ENCODE data around the gene POU5F1.

POU5F1 gene

DNA sequence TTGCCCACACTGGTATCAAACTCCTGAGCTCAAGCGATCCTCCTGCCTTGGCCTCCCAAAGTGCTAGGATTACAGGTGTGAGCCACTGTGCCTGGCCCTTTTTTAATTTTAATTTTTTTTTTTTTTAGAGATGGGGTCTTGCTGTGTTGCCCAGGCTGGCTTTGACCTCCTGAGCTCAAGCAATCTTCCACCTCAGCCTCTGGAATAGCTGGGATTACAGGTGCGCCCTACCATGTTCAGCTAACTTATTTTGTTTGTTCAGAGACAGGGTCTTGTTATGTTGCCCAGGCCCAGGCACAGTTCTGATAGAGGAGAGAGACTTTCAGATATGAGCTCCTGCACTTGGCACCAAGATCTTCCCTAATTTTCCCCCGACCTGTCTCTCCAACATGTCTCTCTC lies 39.7 kb downstream of the POU5F1 start:
- no peak for DNase-seq (ENCODE audit: insufficient read length, low spot score)
- FAIRE-seq = no peak

DNA sequence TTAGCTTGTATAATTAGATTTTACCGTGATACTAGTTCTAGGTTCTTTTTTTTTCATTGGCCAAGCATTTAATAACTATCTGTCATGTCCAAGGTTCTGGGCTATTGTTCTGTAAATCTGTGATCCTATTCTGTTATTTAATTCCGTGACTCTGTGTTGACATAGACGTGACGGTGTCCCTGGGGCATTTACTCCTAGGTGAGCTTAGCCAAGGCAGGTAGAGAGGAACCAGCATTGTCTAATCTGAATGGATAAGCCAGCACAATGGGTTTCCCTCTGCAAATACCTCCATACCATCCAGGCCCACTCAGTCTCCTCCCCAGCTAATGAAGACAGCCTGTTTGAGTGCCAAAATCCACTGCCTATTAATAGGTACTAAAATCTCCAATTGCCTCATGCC lies 41.4 kb downstream of the POU5F1 start:
- FAIRE-seq (no peak), DNase-seq (ENCODE audit: insufficient read length, low spot score) (no peak)
- TF ChIP-seq POU2F2 (IDR thresholded peaks at IDR 0.05; ENCODE audit: low read depth, low read length) (no peak), POLR2A (IDR thresholded peaks at IDR 0.05; ENCODE audit: low read depth, low read length) (no peak), SPI1 (IDR thresholded peaks at IDR 0.05; ENCODE audit: low read depth, low read length) (no peak), PAX5 (IDR thresholded peaks at IDR 0.05; ENCODE audit: insufficient read depth, low read length, severe bottlenecking) (no peak), TAF1 (IDR thresholded peaks at IDR 0.05; ENCODE audit: low read depth, low read length) (no peak)

More for the DNA sequence above, 39.7 kb downstream of the POU5F1 start:
- TF ChIP-seq TAF1 (IDR thresholded peaks at IDR 0.05; ENCODE audit: low read depth, low read length) = no peak
- no peak for TF ChIP-seq POLR2A (IDR thresholded peaks at IDR 0.05; ENCODE audit: low read depth, low read length)

DNA sequence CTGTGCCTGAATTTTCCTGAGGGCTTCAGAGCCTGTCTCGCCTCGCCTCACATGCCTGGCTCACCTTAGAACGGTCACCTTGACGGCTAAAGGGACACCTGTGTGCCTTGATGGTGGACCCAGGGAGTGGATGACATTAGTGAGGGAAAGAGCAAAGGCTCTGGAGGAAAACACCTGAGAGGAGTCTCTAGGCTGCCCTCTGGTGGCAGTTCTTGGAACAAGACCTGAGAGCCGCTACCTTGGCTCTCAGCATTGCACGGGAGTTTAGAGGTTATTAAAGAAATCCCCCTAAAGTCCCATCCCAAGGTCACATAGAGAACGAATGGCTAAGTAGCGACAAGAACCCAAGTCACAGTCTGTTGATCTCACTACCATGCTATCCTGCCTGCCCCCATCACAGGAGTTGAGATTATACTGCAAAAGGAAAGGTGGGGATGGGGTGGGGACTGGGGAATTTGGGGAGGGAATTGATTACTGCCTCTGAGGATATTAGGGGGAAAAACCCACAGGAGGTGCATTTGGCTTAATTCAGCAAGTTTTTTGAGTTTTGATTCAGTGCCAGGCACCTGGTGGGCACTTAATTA lies 42.3 kb downstream of the POU5F1 start:
- peak; percentile 70 for DNase-seq (ENCODE audit: insufficient read length, low spot score)
- FAIRE-seq = peak; percentile 62
- TF ChIP-seq SPI1 (IDR thresholded peaks at IDR 0.05; ENCODE audit: low read depth, low read length) (no peak), POU2F2 (IDR thresholded peaks at IDR 0.05; ENCODE audit: low read depth, low read length) (no peak), TAF1 (IDR thresholded peaks at IDR 0.05; ENCODE audit: low read depth, low read length) (no peak), PAX5 (IDR thresholded peaks at IDR 0.05; ENCODE audit: insufficient read depth, low read length, severe bottlenecking) (no peak), POLR2A (IDR thresholded peaks at IDR 0.05; ENCODE audit: low read depth, low read length) (no peak), POLR2AphosphoS5 (IDR thresholded peaks at IDR 0.05; ENCODE audit: low read depth, low read length) (no peak)

DNA sequence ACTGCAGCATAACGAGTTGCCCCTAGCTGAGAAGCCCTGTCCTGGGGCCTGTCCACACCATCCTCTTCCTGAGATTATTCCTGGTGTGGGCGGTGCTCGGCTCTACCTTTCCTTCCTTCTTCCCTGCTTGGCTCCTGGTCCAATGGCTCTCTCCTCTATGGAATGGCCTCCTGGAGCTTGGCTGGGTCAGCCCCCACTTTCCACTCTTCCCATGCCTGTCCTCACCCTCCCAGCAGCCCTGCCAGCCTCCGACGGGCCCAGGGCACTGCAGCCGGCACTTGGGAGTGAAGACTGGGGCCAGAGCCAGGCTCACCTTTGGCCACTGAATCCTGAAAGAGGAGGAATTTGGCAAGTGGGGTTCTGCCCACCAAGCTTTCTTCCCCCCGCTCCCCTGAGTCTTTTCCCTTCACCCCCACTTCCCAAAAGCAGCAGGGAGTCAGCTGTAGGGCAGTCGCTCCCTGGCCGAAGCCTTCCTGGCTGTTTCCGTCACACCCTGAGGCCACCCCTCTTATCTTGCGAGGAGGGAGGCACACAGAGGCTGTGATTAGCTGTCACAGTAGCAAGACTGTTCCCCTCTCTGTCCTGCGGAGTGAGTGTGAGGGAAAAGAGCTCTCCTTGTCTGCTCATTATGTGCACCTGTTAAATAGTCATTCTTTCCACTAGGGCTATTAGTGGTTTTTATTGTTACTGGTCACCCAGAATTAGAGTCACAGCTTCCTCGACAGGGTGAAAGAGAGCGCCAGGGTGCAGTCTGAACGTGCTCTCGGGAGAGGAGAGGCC lies 43.9 kb downstream of the POU5F1 start:
- FAIRE-seq (no peak), DNase-seq (ENCODE audit: insufficient read length, low spot score) (no peak)
- TF ChIP-seq TAF1 (IDR thresholded peaks at IDR 0.05; ENCODE audit: low read depth, low read length) = no peak
- no peak for TF ChIP-seq SPI1 (IDR thresholded peaks at IDR 0.05; ENCODE audit: low read depth, low read length)
- no peak for TF ChIP-seq POLR2A (IDR thresholded peaks at IDR 0.05; ENCODE audit: low read depth, low read length)

DNA sequence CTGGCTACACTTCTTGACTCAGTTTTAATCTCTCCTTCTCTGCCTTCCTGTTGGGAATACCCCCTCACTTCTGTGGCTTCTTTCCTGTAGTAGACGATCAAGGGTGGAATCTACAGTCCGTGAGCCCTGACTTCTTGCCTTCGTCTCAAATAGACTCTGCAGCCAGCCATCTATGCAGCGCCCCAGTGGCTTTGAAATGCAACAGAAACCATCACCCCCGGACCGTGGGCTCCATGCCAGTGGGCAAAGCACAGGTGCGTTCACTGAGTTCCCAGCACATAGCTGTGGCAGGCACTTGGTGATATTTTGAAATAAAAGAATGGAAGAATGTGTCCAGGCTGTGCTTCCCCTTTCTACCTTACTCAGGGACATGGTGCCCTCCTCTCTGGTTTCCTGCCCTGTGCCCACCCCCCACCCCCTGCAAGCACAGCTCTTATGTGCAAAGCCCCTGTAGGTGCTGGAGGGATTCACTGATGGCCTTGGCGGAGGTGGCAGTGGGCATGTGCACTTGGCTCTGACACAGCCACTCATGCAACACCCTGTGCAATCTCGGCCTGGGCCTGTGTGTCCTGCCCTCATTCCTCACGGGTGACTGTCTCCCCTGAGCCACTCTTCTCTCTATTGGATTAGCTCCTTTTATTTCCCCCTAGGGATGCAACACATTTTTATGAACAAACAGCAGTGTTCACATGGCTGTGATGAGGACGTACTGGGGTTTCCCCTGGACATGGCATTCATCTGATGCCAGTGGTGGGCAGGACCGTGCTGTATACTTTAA lies 44.7 kb downstream of the POU5F1 start:
- TF ChIP-seq TAF1 (IDR thresholded peaks at IDR 0.05; ENCODE audit: low read depth, low read length) (no peak), PAX5 (IDR thresholded peaks at IDR 0.05; ENCODE audit: insufficient read depth, low read length, severe bottlenecking) (no peak), POU2F2 (IDR thresholded peaks at IDR 0.05; ENCODE audit: low read depth, low read length) (no peak), POLR2A (IDR thresholded peaks at IDR 0.05; ENCODE audit: low read depth, low read length) (no peak), POLR2AphosphoS5 (IDR thresholded peaks at IDR 0.05; ENCODE audit: low read depth, low read length) (no peak), SPI1 (IDR thresholded peaks at IDR 0.05; ENCODE audit: low read depth, low read length) (no peak)
- no peak for DNase-seq (ENCODE audit: insufficient read length, low spot score)
- FAIRE-seq = no peak

DNA sequence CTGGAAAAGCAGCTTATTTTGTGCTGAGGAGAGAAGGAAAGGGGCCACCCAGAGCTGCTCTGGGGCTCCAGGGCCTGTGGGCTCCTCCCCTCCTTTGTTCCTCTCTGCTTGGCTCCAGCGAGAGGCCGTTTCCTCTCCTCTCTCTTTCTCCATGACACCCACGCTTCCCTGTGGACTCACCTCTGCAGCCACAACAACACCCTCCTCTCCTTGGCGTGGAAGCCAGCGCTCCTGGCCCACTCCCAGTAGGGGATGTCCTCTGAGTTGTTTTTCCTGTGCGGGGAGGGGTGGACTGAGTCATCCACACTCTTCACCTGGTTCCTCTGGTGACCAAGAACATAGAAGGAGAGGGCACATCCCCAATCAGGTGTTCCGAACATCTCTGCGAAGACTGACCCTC lies 45.3 kb downstream of the POU5F1 start:
- TF ChIP-seq POLR2AphosphoS5 (IDR thresholded peaks at IDR 0.05; ENCODE audit: low read depth, low read length) (no peak), SPI1 (IDR thresholded peaks at IDR 0.05; ENCODE audit: low read depth, low read length) (no peak), TAF1 (IDR thresholded peaks at IDR 0.05; ENCODE audit: low read depth, low read length) (no peak), POLR2A (IDR thresholded peaks at IDR 0.05; ENCODE audit: low read depth, low read length) (no peak), PAX5 (IDR thresholded peaks at IDR 0.05; ENCODE audit: insufficient read depth, low read length, severe bottlenecking) (no peak), POU2F2 (IDR thresholded peaks at IDR 0.05; ENCODE audit: low read depth, low read length) (no peak)
- no peak for FAIRE-seq
- DNase-seq (ENCODE audit: insufficient read length, low spot score) = no peak

DNA sequence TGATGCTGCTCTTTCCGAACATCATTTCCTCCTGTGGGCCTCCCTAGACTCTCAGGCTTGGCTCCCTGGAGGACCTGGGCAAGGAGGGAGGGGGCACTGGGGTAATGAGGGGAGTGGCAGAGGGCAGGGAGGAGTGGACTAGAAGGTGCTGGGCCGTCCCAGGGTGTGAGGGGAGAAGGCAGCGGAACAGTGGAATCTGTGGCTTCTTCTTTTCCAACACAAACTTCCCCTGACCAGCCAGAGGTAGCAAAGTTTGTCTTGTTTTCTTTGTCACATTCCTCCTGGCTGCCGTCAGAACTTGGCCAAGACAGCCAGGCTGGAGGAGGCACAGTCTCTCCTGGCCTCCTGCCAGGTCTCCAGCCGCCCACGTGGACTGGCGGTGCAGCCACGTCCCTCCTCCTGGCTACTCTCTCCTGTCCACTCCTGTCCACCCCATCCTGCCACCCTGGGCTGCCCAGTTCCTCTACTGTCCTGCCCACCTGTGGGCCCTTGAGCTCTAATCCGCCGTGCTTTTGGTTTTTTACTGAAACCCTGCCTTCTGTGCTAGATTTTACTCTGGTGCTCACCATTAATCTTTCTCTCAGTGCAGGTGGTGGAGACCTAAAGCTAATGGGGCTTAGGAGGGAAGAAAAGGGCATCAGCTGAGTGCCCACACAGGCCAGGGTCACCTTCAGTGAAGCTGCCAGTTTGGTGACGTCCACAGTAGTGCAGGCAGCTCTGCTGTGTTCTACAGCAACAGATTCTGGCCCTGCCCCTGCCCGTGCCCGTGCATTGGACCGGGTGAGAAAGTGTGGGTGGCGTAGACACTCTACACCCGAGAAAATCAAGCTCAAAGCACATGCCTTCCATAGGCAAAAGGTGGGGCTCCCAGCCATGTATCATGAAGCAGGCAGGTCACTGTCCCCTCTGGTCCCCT lies 47.4 kb downstream of the POU5F1 start:
- FAIRE-seq = no peak
- no peak for TF ChIP-seq POLR2A (IDR thresholded peaks at IDR 0.05; ENCODE audit: low read depth, low read length)
- TF ChIP-seq PAX5 (IDR thresholded peaks at IDR 0.05; ENCODE audit: insufficient read depth, low read length, severe bottlenecking) = no peak
- TF ChIP-seq POU2F2 (IDR thresholded peaks at IDR 0.05; ENCODE audit: low read depth, low read length) = no peak
- no peak for TF ChIP-seq SPI1 (IDR thresholded peaks at IDR 0.05; ENCODE audit: low read depth, low read length)
- TF ChIP-seq POLR2AphosphoS5 (IDR thresholded peaks at IDR 0.05; ENCODE audit: low read depth, low read length) = no peak
- TF ChIP-seq TAF1 (IDR thresholded peaks at IDR 0.05; ENCODE audit: low read depth, low read length) = no peak
- no peak for DNase-seq (ENCODE audit: insufficient read length, low spot score)

DNA sequence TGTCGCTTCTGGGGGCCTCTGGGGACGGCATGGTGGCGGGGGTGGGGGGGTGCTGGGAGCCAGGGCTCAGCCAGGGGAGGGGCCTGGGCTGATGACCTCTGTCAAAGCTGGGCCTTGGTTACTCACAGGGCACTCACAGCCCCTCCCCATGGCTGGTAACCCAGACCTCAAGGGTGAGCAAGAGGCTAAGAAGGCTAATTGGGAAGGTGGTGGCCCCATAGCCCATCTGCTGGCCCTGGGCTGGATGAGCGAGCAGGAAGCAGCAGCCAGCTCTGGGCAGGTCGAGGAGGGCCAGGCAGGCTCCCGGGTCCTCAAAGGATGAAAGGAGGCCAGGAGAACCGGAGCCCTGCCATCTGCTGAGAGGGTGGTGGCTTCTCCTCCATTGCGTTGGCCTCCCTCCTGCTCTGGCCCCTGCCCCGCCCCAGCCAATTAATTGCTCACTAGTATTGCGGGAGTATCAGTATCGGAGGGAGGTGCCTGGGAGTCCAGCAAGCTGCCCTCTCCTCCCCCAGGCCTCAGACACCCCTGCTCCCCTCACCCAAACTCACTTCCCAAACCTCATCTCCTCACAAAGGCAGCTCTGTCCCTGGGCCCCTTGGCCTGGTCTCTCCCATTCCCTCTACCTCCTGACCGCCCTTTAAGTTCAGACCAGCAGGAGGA lies 49.2 kb downstream of the POU5F1 start:
- no peak for FAIRE-seq
- TF ChIP-seq POLR2A (IDR thresholded peaks at IDR 0.05; ENCODE audit: low read depth, low read length) = no peak
- no peak for DNase-seq (ENCODE audit: insufficient read length, low spot score)
